OCI-LY7 (cell line): ENCODE data around the gene FN1. TPM values are rescaled to one million over a fixed set of nuclear protein-coding genes. Genes with fewer than 3 reads are reported as not detected.

Experiments
- BruUV-seq: library from RNA; stranded (reverse); fragments of 400-500 nt; replicated peaks from 2 replicates; lab custom pipeline; 2021; lab: Mats Ljungman, UMichigan
- CTCF ChIA-PET: fragments of 300-600 bp; sonication (Branson Sonifier 250); formaldehyde crosslinking; loops from one replicate; lab custom pipeline; 2022; ENCODE audit warnings: antibody characterized with exemption; ENCODE audit not compliant: unreplicated experiment; lab: Charles Lee
- POLR2A ChIA-PET: fragments of 300-600 bp; sonication (Branson Sonifier 250); formaldehyde crosslinking; loops from one replicate; lab custom pipeline; 2022; ENCODE audit warnings: antibody characterized with exemption; lab: Charles Lee
- DNase-seq: peaks from one replicate; pipeline ENCODE4 v3.0.0-alpha.2; 2015; ENCODE audit warnings: low spot score
- H2AFZ ChIP-seq: fragments of 200-600 bp; sonication (generic), shearing (Covaris generic); 2 replicates; pipeline ENCODE4 v1.6.1; 2014; ENCODE audit warnings: mild to moderate bottlenecking, antibody characterized with exemption, low read length, moderate library complexity
- H3K27ac ChIP-seq: fragments of 200-600 bp; sonication (generic); 2 replicates; pipeline ENCODE4 v1.5.1; 2014; ENCODE audit warnings: mixed run types, low read depth, mild to moderate bottlenecking, moderate library complexity, low read length, inconsistent platforms; ENCODE audit not compliant: poor library complexity, severe bottlenecking
- H3K36me3 ChIP-seq: fragments of 200-600 bp; sonication (generic); 2 replicates; pipeline ENCODE4 v1.6.1; 2014; ENCODE audit warnings: mild to moderate bottlenecking, antibody characterized with exemption, low read length, moderate library complexity, mixed read lengths; ENCODE audit not compliant: insufficient read depth
- H3K4me1 ChIP-seq: fragments of 200-600 bp; sonication (generic); 2 replicates; pipeline ENCODE4 v1.5.1; 2014; ENCODE audit warnings: mild to moderate bottlenecking, low read length; ENCODE audit not compliant: insufficient read depth, poor library complexity, severe bottlenecking
- H3K4me2 ChIP-seq: fragments of 200-600 bp; sonication (generic); 2 replicates; pipeline ENCODE4 v1.6.1; 2014; ENCODE audit warnings: mild to moderate bottlenecking, low read length
- H3K4me3 ChIP-seq: fragments of 200-600 bp; sonication (generic); 2 replicates; pipeline ENCODE4 v1.5.1; 2014; ENCODE audit warnings: mild to moderate bottlenecking, low read depth, low read length; ENCODE audit not compliant: poor library complexity, severe bottlenecking
- H3K79me2 ChIP-seq: fragments of 200-600 bp; sonication (generic); 2 replicates; pipeline ENCODE4 v1.6.1; 2016; ENCODE audit warnings: low read depth, mild to moderate bottlenecking, low read length, moderate library complexity, mixed read lengths; ENCODE audit not compliant: insufficient read depth
- H3K9me2 ChIP-seq: fragments of 200-600 bp; sonication (generic); 2 replicates; pipeline ENCODE4 v1.6.1; 2016; ENCODE audit warnings: mild to moderate bottlenecking, low read length, mixed read lengths; ENCODE audit not compliant: insufficient read depth
- H3K9me3 ChIP-seq: fragments of 200-600 bp; sonication (generic); 2 replicates; pipeline ENCODE4 v1.6.1; 2014; ENCODE audit warnings: mild to moderate bottlenecking, mixed run types, low read length, mixed read lengths
- H4K20me1 ChIP-seq: fragments of 200-600 bp; sonication (generic); 2 replicates; pipeline ENCODE4 v1.6.1; 2014; ENCODE audit warnings: mild to moderate bottlenecking, antibody characterized with exemption, low read length, moderate library complexity, mixed read lengths; ENCODE audit not compliant: insufficient read depth
- EZH2phosphoT487 ChIP-seq: fragments of 200-600 bp; sonication (generic); IDR thresholded peaks from 2 replicates; pipeline ENCODE4 v1.6.1; 2018; ENCODE audit warnings: low read depth, borderline replicate concordance, mild to moderate bottlenecking, mixed run types, antibody characterized with exemption, low read length, moderate library complexity, mixed read lengths
- intact Hi-C: fragments of 100-400 bp; cut with micrococcal nuclease; formaldehyde crosslinking; loops from one replicate; pipeline ENCODE4 v1.10.0; 2022; ENCODE audit not compliant: unreplicated experiment
- total RNA-seq, 2 experiments: library from RNA; depleted of rRNA in 1 of 2; stranded (reverse); fragments of >200 nt in 1 of 2; shearing (Covaris generic) in 1 of 2; gene quantifications; 2 replicates each; pipeline ENCODE4 v1.2.3, GENCODE V29; 2014 to 2022
- TF ChIP-seq, protein P1 (sequence below): fragments of 200-600 bp; sonication (generic); conservative IDR thresholded peaks from 2 replicates; pipeline ENCODE4 v1.5.1; 2014; ENCODE audit warnings: mild to moderate bottlenecking, antibody characterized with exemption, low read length, moderate library complexity, mixed read lengths

Gene FN1
- total RNA-seq, 2 experiments from 2014 or later = 1.3 TPM; not detected in 1

DNA sequence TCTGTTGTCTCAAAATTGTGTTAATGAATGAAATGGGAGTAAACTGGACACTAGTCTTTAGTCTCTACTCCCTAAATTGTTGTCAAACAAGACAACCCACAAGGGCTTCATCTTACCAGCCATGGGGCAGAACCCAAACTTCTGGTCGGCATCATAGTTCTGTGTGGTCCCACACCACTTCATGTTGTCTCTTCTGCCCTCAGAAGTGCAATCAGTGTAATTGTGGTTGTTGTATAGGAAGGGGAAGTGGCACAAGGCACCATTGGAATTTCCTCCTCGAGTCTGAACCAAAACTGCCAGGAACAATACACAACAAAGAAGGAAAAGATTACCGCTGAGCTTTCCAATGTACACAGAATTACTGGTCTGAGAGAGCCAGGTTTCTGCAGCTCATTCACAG lies 12.6 kb downstream of the FN1 start:
- Histone ChIP-seq H4K20me1 (no peaks in the 10 kb centered on the region), H3K4me3 (no peak overlapping the region), H3K9me3 (no peaks in the 10 kb centered on the region), H3K4me1 (no peaks in the 10 kb centered on the region), H3K9me2 (no peaks in the 10 kb centered on the region), H3K27ac (no peak overlapping the region), H3K36me3 (no peaks in the 10 kb centered on the region), H2AFZ (no peak overlapping the region), H3K4me2 (no peak overlapping the region), H3K79me2 (no peaks in the 10 kb centered on the region)
- no peak for DNase-seq
- TF ChIP-seq EZH2phosphoT487 = no peak
- TF ChIP-seq, protein P1, sequence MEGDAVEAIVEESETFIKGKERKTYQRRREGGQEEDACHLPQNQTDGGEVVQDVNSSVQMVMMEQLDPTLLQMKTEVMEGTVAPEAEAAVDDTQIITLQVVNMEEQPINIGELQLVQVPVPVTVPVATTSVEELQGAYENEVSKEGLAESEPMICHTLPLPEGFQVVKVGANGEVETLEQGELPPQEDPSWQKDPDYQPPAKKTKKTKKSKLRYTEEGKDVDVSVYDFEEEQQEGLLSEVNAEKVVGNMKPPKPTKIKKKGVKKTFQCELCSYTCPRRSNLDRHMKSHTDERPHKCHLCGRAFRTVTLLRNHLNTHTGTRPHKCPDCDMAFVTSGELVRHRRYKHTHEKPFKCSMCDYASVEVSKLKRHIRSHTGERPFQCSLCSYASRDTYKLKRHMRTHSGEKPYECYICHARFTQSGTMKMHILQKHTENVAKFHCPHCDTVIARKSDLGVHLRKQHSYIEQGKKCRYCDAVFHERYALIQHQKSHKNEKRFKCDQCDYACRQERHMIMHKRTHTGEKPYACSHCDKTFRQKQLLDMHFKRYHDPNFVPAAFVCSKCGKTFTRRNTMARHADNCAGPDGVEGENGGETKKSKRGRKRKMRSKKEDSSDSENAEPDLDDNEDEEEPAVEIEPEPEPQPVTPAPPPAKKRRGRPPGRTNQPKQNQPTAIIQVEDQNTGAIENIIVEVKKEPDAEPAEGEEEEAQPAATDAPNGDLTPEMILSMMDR = no peak
- ChIA-PET CTCF (no interaction called here), POLR2A (interaction anchor here (0.6 to 1.6 kb wide), 5 partner anchors 9 to 601 kb away, joined by 3 to 4 read pairs (median 3); no protein-coding TSS in a partner anchor)
- intact Hi-C loops = no loop called here
- no TSS peak for BruUV-seq

DNA sequence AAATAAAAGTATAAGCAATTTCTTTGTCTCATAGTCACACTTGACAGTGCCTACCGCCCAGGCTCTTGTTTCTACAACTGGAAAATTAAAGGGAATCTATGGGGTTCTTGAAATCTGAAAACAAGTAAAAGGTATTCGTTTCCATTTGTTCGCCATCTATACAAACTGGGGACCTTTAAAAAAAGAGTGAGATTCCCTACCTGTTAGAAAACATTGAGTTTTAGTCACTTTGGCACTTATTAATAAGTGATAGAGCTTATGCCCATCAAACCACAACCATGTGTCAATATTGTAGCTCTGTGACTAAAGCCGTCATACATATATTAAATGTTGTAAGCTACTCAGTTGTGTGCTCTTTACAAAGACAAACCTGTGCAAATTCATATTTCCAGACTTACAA lies 13.2 kb downstream of the FN1 start:
- Histone ChIP-seq H3K4me1 (no peaks in the 10 kb centered on the region), H4K20me1 (no peaks in the 10 kb centered on the region), H3K36me3 (no peaks in the 10 kb centered on the region), H3K9me2 (no peaks in the 10 kb centered on the region), H3K4me2 (no peak overlapping the region), H3K9me3 (no peaks in the 10 kb centered on the region), H2AFZ (no peak overlapping the region), H3K27ac (no peak overlapping the region), H3K79me2 (no peaks in the 10 kb centered on the region), H3K4me3 (no peak overlapping the region)
- intact Hi-C loops = no loop called here
- BruUV-seq = no TSS peak
- no peak for TF ChIP-seq EZH2phosphoT487
- TF ChIP-seq, protein P1 = no peak
- ChIA-PET POLR2A (interaction anchor here (1.6 kb wide), 1 partner anchor 9 kb away, joined by 4 read pairs; no protein-coding TSS in a partner anchor), CTCF (no interaction called here)
- no peak for DNase-seq

DNA sequence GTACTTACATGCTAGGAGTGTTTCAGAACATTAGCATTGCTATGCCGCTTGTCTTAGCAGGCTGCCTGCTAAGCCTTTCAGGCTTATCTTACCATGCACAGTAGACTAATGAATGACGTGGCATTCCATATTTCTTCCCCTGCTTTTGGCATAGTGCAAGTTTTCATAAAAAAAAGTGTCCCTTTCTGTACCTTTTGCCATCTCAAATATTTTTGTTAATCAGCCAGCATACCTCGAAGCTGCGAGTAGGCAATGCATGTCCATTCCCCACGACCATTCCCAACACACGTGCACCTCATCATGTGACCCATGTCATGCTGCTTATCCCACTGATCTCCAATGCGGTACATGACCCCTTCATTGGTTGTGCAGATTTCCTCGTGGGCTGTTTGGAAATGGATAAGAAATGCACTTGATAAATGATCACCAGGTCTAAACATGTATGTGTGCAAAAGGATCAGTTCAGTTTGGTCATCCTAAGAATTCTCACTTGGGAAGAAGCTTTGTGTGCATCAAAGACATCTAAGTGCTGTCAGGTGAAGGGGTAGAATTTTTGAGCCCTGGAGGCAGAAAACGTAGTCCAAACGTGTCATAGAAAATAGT lies 13.9 kb downstream of the FN1 start:
- no peaks in the 10 kb centered on the region for H4K20me1 ChIP-seq
- intact Hi-C loops = no loop called here
- CTCF ChIA-PET = no interaction called here
- H3K4me2 ChIP-seq = no peak overlapping the region
- 0 out of 2 replicates have a peak, but pooled peaks cover 3% of the 10 kb centered on the region for H3K9me2 ChIP-seq
- H3K4me3 ChIP-seq = no peak overlapping the region
- H3K4me1 ChIP-seq = no peaks in the 10 kb centered on the region
- no peak overlapping the region for H3K27ac ChIP-seq
- no peak for TF ChIP-seq EZH2phosphoT487
- TF ChIP-seq, protein P1 = no peak
- POLR2A ChIA-PET = interaction anchor here (1.1 kb wide), 1 partner anchor 30 kb away, joined by 3 read pairs; no protein-coding TSS in a partner anchor
- H3K36me3 ChIP-seq = no peaks in the 10 kb centered on the region
- H3K79me2 ChIP-seq = no peaks in the 10 kb centered on the region
- BruUV-seq = no TSS peak
- H2AFZ ChIP-seq = no peak overlapping the region
- DNase-seq = no peak
- no peaks in the 10 kb centered on the region for H3K9me3 ChIP-seq
